GM21423 (cell line): ENCODE data around the gene LRRC7.
"Not testable (repeated sequence)": the region's sequence is repeated elsewhere in the genome, so short reads cannot be mapped to it uniquely, and the experiment has no call there.

Experiments used
- ATAC-seq: cut with Tn5 transposase; IDR thresholded peaks from one replicate; pipeline ENCODE4 v1.9.1; 2021; ENCODE audit warnings: mild to moderate bottlenecking, moderate library complexity; ENCODE audit not compliant: unreplicated experiment

Gene LRRC7

GRCh38 chr1:70025846-70026245 is 458.1 kb downstream of the LRRC7 start:
- ATAC-seq: no peak

GRCh38 chr1:70033266-70033873 is 465.6 kb downstream of the LRRC7 start:
- ATAC-seq: no peak

GRCh38 chr1:70033936-70034335 is 466.2 kb downstream of the LRRC7 start:
- ATAC-seq: no peak

DNA sequence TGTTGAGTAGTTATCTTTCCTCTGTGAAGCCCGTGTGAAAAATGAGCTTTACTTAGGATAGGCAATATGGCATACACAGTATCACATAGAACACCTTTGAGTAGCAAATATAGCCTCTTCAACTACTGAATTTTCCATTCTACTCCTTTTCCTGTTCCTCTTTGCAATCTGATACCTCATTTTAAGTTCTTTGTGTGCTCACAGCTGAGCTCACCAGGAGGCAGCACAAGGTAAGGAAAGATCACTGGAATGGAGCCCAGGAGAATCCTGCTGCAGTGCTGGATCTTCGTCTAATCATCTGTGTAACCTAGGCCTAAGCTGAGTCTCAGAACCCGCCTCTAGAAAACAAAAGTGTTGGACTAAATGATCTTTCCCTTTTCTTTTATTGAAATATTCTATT is 466.7 kb downstream of the LRRC7 start:
- ATAC-seq: no peak

GRCh38 chr1:70038025-70038424 is 470.3 kb downstream of the LRRC7 start:
- ATAC-seq: no peak

DNA sequence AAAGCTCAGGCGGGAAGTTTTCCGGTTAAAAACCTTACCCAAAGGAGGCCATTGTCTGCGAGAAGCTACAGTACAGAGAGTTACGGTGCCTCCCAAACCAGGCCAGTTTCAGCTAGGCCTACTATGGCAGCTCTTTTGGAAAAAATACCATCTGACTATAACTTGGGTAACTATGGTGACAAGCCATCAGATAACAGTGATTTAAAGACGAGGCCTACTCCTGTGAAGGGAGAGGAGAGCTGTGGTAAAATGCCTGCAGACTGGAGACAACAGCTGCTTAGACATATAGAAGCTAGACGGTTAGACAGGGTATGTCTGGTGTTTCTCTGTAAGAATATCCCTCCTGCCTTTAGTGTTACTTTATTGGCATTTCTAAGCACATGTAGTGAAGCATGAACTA is 471.8 kb downstream of the LRRC7 start:
- no peak for ATAC-seq

DNA sequence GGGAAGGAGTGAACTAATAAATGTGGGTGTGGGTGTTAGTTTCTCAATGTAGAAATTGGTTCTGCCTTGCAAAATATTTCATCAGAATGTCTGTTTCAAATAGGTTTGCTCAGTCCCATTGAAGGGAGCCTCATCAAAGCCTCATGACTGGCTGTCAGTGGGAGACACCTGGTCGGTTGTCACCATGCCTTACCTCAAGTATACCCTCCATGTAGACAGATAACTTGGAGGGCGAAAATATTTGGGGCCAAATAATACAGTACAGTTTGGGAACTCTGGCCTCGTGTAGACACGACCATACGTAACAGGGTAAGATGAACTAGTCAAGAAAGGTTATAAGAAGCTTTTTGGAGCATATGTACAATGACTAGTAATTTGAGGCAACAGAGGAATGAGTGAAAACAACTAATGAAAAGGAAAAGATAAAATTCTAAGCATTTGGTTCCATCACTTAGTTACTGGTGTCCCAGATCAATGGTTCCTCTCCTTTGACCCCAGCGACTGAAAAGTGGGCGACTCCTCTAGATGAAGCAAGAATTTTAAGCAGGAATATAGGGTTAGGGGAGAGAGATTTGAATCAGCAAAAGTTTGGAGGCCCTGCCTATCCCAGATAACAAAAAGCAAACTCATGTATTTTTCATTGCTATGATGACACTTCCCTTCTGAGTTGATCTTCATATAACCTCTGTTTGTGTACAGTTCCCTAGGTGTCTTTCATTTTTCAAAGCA is 473.8 kb downstream of the LRRC7 start:
- no peak for ATAC-seq

DNA sequence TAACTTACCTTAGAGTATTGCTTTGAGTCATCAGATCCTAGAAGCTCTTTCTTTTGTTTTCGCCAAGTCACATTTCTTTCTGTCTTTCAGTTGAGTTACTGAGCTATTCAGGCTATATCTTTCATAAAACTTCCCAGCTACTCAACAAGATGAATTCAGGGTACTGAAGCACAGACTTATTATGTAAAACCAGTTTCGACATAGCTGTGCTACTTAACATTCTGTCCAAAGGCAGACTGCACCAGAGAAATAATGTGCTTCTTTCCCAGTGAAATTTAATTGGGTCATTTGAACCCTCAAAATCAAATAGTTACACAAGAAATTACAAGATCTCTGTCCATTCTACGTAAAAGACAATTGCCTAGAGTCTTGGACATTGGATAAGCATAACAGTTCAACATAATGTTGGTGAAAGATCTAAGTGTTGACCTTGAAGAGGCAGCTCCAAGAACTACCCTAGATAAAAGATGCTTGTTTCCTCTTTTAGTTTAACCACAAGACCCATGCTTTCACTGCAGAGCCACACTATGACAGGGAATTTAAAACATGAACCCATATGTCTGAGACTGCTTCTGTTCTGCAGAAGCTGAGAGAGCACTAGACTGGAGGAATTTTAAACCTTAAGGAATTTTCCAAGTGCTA is 474.5 kb downstream of the LRRC7 start:
- no peak for ATAC-seq

GRCh38 chr1:70043804-70044203 is 476.1 kb downstream of the LRRC7 start:
- ATAC-seq: no peak

- no peak for ATAC-seq
Observed at GRCh38 chr1:70044832-70045231, 477.1 kb downstream of the LRRC7 start.

DNA sequence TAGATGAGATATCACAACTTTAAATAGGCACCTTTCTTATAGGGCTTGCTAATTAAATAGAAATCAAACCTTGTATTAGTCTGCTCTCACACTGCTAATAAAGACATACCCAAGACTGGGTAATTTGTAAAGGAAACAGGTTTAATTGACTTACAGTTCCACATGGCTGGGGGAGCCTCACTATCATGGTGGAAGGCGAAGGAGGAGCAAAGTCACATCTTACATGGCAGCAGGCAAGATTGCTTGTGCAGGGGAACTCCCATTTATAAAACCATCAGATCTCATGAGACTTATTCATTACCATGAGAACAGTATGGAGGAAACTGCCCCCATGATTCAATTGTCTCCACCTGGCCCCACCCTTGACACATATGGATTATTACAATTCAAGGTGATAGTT is 477.9 kb downstream of the LRRC7 start:
- not testable (repeated sequence) for ATAC-seq

DNA sequence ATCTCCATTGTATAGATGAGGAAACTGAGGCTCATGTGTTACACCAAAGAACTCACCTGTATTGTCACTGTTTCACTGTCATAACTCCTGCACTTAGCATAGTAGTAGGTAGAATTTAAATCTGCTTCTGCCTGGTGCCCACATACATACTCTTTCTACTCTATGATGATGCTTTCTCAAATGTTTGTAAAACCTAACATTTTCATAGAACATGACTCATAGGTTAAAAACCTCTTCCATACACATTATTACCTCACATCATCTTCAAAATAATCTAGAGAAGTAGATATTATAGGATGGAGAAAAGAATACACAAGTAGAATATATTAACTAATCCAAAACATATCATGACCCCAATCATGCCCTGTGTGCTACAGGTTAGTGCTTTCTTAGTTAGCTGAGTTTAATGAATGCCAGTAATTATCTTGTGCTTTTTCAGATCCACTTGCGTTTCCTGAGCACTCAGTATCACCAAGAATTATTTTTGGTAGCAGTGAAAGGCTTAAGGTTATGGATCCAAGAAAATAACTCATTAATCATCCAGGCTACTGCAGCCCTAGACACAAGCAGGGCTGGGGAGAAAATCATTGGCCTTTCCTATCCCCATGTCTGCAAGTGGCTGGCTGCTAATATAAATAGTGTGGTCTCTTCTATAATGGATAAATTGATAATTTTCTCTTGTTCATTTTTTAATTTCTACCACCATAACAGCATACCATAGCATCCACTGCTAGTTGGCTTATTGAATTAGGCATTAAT is 480.8 kb downstream of the LRRC7 start:
- no peak for ATAC-seq

GRCh38 chr1:70051926-70052325 is 484.2 kb downstream of the LRRC7 start:
- ATAC-seq: no peak

DNA sequence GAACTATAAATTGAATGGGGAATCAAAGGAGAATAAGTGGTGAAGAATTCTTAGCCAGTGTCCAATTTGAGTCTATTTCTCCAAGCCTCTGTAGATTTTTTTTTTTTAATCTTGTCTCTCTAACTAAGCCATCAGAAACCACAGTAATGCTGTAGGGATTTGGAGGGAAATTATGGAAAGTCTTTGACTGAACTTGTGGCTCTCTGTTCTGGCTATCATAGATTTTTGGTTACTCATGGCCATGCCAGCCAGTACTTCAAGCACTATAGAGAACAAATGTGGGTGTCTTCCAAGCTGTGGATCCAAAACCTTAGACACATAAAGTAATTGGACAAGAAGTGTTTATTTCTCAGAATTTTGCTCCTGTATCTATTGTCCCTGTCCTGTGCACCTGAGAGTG is 489.8 kb downstream of the LRRC7 start:
- no peak for ATAC-seq

GRCh38 chr1:70061231-70061630 is 493.5 kb downstream of the LRRC7 start:
- ATAC-seq: no peak

DNA sequence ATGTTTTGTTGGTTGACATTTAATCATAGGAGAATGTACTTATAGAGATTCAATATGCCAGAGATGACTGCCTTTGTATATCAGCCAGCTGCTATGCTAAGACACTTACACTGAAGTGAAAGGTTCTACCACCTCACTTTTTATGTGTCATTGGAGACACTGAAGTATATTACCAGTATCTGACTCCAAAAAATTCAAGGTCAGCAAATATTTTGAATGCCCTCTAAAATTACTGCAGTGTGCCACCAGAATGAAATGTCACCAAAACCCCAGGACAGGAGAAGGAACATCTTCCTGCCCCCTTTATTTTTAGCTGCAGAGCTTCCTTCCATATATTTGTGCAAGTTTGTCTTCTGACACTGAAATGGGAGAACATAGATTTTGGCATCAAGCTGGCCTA is 496.1 kb downstream of the LRRC7 start:
- ATAC-seq: no peak

GRCh38 chr1:70066711-70067110 is 499.0 kb downstream of the LRRC7 start:
- ATAC-seq: no peak

GRCh38 chr1:70071601-70072000 is 503.9 kb downstream of the LRRC7 start:
- no peak for ATAC-seq

DNA sequence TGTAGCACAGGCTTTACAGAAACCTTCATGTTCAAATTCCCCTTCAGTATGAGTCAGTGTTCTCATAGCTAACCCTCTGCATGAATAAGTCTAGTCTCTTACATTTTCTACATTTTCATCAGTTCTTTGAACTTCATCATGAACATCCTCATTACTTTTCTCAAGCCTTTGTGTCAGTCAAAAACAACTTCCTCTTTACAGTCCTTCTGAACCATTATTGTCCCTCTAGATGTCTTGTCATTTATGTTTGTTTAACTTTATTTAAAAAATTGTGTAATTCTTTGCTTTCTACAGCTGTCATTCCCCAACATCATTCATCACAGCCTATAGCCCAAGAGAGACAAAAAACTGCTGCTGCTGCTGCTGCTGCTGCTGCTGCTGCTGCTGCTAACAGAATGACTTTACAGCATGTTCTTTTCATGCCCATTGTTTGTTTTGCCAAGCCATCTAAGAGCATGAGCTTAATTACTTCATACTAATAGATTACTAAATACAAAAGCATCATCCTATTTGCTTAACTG is 504.6 kb downstream of the LRRC7 start:
- no peak for ATAC-seq

DNA sequence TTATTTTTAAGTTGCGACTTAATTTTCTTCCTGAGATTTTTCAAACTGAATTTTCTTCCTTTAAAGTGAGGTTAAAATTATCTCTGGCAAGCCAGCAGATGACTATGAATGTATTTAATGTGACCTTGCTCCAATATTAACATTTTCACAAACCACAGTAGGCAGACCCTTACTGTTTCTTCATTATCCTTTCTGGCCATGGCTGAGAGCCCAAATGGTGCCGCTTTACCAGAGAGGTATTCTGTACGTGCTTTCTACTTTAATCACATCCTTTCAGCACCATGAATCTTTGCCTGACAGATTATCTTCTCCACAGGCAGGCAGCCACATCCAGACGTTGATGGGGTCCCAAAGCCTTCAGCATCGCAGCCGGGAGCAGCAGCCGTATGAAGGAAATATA is 508.0 kb downstream of the LRRC7 start:
- ATAC-seq: no peak

DNA sequence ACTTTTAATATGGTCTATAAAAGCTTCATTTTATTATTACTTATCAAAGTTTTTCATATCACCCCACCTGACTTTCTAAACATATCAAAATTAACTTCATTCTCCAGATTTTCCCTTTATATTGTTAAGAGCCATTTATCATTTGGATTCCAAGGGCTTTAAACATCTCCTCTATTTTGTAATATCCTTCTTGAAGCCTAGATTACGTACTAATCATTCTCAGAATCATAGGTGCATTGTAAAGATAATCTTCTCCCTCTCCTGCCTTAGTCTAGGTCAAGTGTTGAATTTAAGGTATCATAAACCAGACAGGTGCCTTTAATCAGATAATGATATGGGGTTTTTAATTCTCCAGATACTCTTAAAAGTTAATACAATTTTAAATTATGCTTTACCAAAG is 509.3 kb downstream of the LRRC7 start:
- no peak for ATAC-seq
